Measurements from ENCODE around the gene TSPAN3. TPM values are rescaled to one million over a fixed set of nuclear protein-coding genes. Genes with fewer than 3 reads are reported as not detected.

TSPAN3 gene
- polyA plus RNA-seq, 3 donors from 2014 or later: 96.3 to 145 (median 105) TPM

DNA sequence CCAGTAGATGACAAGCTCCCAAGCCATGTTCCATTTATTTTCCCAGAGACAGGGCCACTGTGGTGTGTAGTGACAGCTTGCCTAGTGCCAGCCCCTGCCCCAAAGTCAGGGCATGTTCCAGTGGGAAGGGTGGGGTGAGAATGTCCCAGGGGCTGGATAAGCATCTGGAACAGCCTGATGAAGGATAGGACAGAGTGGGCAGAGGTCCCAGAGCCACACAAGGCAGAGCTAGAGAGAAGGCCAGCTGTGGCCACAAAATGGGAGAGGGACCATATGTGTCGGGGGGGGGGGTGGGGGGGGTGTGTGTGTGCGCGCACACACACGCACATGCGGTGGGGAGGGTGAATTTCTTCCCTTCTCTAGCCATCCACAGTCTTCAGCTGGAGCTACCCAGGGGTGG, 27.0 kb upstream of the TSPAN3 start:
- no peaks in the 10 kb centered on the region for H3K36me3 Mint-ChIP-seq
- no peak overlapping the region for H3K4me3 Mint-ChIP-seq
- H3K9me3 Mint-ChIP-seq: no peaks in the 10 kb centered on the region
- no peak overlapping the region for H3K27ac Mint-ChIP-seq
- no peaks in the 10 kb centered on the region for H3K4me1 Mint-ChIP-seq
- DNase-seq: no peak
- H3K27me3 Mint-ChIP-seq (ENCODE audit: low read depth in 3 of 3): peaks cover 0 to 5% (median 4%) of the 10 kb centered on the region in 3 donors

DNA sequence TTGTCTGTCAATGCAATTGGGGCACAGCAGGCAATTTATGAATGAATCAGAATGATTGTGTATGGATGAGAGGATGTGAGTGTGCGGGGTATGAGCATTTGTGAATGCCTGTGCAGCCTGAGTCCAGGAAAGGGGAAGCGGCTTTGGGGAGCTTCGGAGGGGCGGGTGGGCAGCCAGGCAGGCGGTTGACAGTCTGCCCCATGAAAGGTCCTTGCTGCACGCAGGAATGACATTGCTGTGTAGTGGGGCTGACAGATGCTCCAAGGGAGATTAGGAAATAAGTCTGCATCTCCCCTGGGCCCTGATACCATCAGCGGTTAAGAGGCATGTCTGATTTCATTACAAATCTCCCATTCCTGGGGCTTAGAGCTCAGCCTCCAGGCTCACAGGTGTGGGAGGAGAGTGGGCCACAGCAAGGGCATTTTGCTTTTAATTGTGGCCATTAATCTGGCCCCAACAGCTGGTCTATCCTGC, 26.4 kb upstream of the TSPAN3 start:
- Mint-ChIP-seq H3K27me3 (ENCODE audit: low read depth in 3 of 3) (peaks cover 0 to 5% (median 4%) of the 10 kb centered on the region in 3 donors), H3K36me3 (no peaks in the 10 kb centered on the region), H3K9me3 (no peaks in the 10 kb centered on the region), H3K4me1 (no peaks in the 10 kb centered on the region), H3K27ac (no peak overlapping the region), H3K4me3 (no peak overlapping the region)
- DNase-seq: no peak

DNA sequence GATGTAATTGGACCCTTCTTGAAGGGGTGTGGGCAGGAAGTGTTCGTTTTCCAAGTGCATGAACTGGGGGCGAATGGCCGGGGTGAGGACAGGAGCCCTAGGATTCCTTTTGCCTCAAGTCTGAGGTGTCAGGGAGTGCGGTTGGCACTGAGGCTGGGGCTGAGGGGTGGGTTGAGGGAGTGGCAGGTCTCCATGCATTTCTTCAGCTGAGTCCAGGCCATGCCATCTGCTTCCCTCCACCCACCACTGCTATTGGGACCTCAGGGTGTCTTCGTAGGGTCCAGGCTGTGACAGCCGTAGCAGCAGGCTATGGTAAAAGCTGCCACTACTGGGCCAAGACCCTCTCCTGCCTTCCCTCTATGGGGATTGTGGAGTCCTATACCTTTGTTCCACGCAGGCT, 25.6 kb upstream of the TSPAN3 start:
- Mint-ChIP-seq H3K27me3 (ENCODE audit: low read depth in 3 of 3) (peaks cover 0 to 5% (median 4%) of the 10 kb centered on the region in 3 donors), H3K27ac (peak overlapping the region in 1 of 6 donors; percentile 53), H3K36me3 (no peaks in the 10 kb centered on the region), H3K9me3 (no peaks in the 10 kb centered on the region), H3K4me3 (no peak overlapping the region), H3K4me1 (no peaks in the 10 kb centered on the region)
- DNase-seq: no peak

DNA sequence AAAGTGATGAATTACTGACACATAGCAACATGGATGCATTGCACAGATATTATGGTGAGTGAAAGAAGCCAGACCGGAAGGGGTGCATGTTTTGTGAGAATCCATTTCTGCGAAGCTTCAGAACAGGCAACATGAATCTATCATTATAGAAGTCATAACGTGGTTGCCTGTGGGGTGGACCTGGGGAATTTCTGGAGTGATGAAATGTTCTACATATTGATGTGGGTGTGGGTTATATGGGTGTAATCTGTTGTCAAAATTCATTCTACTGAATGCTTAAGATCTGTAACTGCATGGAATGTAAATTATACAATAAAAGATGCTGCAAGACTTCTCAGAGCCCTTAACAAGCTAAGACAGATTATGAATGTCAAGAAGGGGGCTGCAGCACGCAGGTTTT, 25.2 kb upstream of the TSPAN3 start:
- H3K36me3 Mint-ChIP-seq: no peaks in the 10 kb centered on the region
- peak overlapping the region in 1 of 6 donors; percentile 53 for H3K27ac Mint-ChIP-seq
- peaks cover 0 to 5% (median 4%) of the 10 kb centered on the region in 3 donors for H3K27me3 Mint-ChIP-seq (ENCODE audit: low read depth in 3 of 3)
- no peak for DNase-seq
- no peaks in the 10 kb centered on the region for H3K4me1 Mint-ChIP-seq
- no peak overlapping the region for H3K4me3 Mint-ChIP-seq
- no peaks in the 10 kb centered on the region for H3K9me3 Mint-ChIP-seq

DNA sequence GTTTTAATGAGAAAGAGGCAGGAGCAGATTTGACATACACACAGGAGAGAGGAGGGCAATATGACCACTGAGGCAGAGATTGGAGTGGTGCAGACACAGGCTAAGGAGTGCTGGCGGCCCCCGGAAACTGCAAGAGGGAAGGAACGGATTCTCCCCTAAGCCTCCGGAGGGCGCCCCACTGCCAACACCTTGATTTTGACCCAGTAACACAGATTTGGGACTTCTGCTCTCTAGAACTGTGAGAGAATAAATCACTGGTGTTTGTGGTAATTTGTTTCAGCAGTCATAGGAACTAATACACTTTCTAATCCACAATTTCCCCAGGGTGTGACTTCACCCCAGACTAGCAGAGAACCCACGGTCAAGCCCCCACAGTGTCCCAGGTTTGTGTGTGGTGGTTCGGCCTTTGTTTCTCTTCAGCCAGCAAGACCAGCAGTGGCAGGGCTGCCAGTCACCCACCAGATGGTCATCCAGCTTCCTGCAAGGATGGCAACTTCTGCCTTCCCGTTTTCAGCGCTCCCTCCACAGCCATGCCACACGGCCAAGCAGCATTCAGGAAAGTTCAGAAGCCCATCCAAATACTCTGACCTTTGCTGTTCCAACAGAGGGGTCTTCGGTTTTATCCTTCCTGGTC, 23.6 kb upstream of the TSPAN3 start:
- Mint-ChIP-seq H3K9me3 (no peaks in the 10 kb centered on the region), H3K27me3 (ENCODE audit: low read depth in 3 of 3) (peaks cover 0 to 5% (median 4%) of the 10 kb centered on the region in 3 donors), H3K36me3 (no peaks in the 10 kb centered on the region), H3K4me1 (no peaks in the 10 kb centered on the region), H3K27ac (no peak overlapping the region), H3K4me3 (no peak overlapping the region)
- DNase-seq: no peak

DNA sequence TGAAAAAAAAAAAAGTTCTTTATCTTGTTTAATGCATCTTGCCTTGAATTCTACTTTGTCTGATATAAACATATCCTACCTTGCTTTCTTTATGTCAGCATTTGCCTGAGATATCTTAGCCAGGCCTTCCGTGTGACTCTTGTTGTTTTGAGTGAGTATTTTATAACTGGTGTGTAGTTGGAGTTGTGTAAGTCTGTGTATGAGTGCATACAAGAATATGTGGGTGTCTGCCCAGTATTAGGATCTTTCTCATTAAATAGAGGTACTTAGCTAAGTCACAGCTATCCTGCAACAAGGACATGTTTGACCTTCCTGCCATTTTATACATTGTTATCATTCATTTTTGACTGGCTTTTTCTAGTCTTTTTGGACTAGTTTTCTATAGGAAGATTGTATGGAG, 22.5 kb upstream of the TSPAN3 start:
- Mint-ChIP-seq H3K36me3 (no peaks in the 10 kb centered on the region), H3K9me3 (no peaks in the 10 kb centered on the region), H3K27me3 (ENCODE audit: low read depth in 3 of 3) (peaks cover 0 to 5% (median 4%) of the 10 kb centered on the region in 3 donors), H3K4me1 (no peaks in the 10 kb centered on the region), H3K27ac (no peak overlapping the region), H3K4me3 (no peak overlapping the region)
- DNase-seq: no peak

DNA sequence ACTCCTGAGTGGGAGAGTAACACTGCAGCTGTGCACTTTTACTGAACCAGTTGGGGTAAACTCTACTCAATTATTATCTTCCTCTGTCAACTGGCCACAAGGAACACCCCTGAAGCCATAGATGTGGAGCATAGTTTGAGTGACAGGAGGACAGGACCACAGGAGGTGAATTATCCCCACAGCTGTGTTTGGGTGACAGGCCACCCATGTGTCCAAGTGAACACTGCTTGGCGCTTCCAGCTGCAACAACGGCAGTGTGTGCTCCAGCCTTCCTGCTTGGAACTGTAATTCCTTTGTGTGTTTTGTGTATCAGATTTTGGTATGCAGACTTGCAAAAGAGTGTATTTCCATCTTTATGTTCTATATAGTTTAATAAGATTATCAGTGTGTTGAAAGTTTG, 20.2 kb upstream of the TSPAN3 start:
- H3K36me3 Mint-ChIP-seq: no peaks in the 10 kb centered on the region
- no peaks in the 10 kb centered on the region for H3K9me3 Mint-ChIP-seq
- no peaks in the 10 kb centered on the region for H3K4me1 Mint-ChIP-seq
- no peak overlapping the region for H3K4me3 Mint-ChIP-seq
- H3K27ac Mint-ChIP-seq: no peak overlapping the region
- H3K27me3 Mint-ChIP-seq (ENCODE audit: low read depth in 3 of 3): peaks cover 0 to 4% (median 3%) of the 10 kb centered on the region in 3 donors
- no peak for DNase-seq

DNA sequence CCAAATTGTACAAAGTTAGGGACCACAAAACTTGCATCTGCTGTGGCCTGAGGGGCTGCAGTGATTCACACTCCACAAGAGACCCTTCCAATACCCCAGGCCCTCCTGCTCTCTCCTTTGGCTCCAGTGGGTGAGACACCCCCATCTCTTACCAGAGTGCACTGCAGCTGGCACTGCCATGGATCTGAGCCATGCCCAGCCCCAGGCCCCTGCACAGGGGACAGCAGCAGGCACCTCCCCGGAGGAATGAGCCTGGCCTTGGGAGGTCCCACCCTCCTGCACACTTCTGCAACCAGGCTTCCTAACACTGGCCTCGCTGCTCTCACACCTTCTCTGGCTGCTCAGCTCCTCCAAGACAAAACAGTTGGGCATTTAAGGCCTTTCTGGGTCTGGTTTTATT, 16.3 kb upstream of the TSPAN3 start:
- H3K27me3 Mint-ChIP-seq (ENCODE audit: low read depth in 3 of 3): no peaks in the 10 kb centered on the region
- H3K36me3 Mint-ChIP-seq: no peaks in the 10 kb centered on the region
- DNase-seq: no peak
- peaks cover 14 to 17% of the 10 kb centered on the region in 2 donors for H3K4me1 Mint-ChIP-seq
- H3K27ac Mint-ChIP-seq: no peak overlapping the region
- no peaks in the 10 kb centered on the region for H3K9me3 Mint-ChIP-seq
- H3K4me3 Mint-ChIP-seq: no peak overlapping the region

DNA sequence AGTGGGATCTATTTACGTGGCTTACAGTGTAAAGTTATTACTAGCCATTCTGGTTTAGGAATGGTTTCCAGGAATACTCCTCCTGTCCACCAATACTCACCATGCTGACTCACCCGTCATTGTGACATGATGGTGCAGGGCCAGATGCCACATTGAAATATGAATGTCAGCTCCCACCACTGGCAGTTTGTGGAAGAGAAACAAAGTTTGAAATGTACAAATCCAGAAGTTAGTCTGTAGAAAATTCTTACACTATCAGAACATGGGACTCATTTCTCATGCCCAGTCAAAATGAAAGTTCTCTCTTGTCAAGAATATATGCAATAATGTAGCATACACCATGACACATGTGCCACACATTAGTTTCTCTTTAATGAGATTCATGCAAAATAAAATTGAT, 14.4 kb upstream of the TSPAN3 start:
- no peak overlapping the region for H3K4me3 Mint-ChIP-seq
- H3K36me3 Mint-ChIP-seq: no peaks in the 10 kb centered on the region
- no peak for DNase-seq
- H3K27ac Mint-ChIP-seq: no peak overlapping the region
- peaks cover 14 to 17% of the 10 kb centered on the region in 2 donors for H3K4me1 Mint-ChIP-seq
- H3K9me3 Mint-ChIP-seq: no peaks in the 10 kb centered on the region
- H3K27me3 Mint-ChIP-seq (ENCODE audit: low read depth in 3 of 3): peaks cover 0 to 2% (median 0%) of the 10 kb centered on the region in 3 donors

DNA sequence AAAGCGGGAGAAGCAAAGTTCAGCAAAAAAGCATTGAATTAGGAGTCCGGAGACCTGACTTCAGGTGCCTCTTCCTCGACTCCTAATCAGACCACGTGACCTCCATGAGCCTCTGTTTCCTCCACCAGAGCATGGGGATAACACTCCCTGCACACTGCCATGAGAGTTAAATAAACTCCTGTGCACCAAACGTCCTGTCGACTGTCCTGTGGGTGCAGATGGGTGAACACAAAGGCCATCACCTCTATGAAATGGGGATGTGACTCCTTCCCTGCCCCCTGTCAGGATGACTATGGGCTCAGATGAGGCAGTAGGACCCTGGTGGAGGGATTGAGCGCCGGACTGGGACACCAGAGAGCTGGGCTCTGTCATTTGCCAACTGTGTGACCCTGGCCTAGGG, 13.5 kb upstream of the TSPAN3 start:
- no peaks in the 10 kb centered on the region for H3K9me3 Mint-ChIP-seq
- H3K36me3 Mint-ChIP-seq: no peaks in the 10 kb centered on the region
- no peak for DNase-seq
- peaks cover 14 to 17% of the 10 kb centered on the region in 2 donors for H3K4me1 Mint-ChIP-seq
- H3K4me3 Mint-ChIP-seq: no peak overlapping the region
- peaks cover 0 to 2% (median 0%) of the 10 kb centered on the region in 3 donors for H3K27me3 Mint-ChIP-seq (ENCODE audit: low read depth in 3 of 3)
- peak overlapping the region in 1 of 6 donors; percentile 73 for H3K27ac Mint-ChIP-seq

DNA sequence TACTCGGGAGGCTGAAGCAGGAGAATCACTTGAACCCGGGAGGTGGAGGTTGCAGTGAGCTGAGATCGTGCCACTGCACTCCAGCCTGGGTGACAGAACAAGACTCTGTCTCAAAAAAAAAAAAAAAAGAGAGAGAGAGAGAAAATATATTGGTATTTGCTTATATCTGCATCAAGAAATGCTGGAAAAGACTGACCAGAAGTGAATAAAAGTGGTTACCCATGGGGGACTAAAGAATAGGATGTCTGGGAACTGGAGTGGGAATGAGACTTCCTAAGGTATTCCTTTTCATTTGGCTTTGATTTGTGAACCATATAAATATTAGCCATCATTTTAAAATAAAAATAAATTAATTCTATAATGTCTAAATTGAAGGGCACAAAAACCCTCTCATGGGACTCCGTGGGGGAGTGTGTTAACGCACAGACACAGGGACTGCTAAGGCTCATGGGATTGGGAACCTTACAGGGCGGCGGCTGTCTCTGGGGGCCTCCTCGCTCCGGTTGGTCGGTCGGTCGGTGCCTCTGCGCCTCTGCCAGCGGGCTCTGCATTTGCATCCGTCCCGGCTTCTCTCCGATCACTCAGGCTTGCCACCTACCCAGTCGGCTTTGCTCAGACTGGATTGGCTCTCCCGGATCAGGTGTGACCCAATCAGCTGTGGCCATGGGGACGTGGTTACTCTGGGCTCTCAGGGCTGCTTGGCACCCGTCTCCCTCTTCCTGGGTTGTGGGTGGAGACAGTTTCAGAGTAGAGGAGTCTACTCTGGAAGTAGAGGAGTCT, 12.7 kb upstream of the TSPAN3 start:
- Mint-ChIP-seq H3K27ac (peak overlapping the region; percentile 20 to 81 (median 66)), H3K4me3 (peak overlapping the region; percentile 70 to 85 (median 81)), H3K36me3 (no peaks in the 10 kb centered on the region), H3K9me3 (no peaks in the 10 kb centered on the region), H3K4me1 (peaks cover 14 to 17% of the 10 kb centered on the region in 2 donors), H3K27me3 (ENCODE audit: low read depth in 3 of 3) (peaks cover 0 to 2% (median 0%) of the 10 kb centered on the region in 3 donors)
- DNase-seq: peak; percentile 46 to 59 (median 55)

DNA sequence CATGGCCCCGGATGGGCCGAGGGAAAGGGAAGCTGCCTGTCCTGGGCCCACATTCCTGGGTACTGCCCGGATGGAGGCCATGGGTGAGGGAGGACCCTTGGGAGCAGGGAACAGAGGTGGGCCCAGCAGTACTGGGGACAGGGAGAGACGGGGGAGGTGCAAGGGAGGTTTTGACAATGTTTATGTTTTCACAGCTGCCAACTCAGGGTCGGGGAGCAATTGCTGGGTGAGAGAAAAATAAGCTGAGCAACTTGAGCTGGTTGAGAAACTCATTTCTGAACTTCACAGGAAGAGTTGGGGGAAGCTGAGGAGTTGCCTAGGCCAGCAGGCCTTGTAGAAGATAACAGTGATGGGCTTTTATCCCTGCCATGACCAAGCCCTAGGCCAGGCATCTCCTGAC, 11.1 kb upstream of the TSPAN3 start:
- Mint-ChIP-seq H3K27me3 (ENCODE audit: low read depth in 3 of 3) (peaks cover 0 to 2% (median 0%) of the 10 kb centered on the region in 3 donors), H3K9me3 (no peaks in the 10 kb centered on the region), H3K4me3 (no peak overlapping the region), H3K36me3 (no peaks in the 10 kb centered on the region), H3K4me1 (peaks cover 14 to 17% of the 10 kb centered on the region in 2 donors), H3K27ac (peak overlapping the region in 1 of 6 donors; percentile 56)
- DNase-seq: no peak

DNA sequence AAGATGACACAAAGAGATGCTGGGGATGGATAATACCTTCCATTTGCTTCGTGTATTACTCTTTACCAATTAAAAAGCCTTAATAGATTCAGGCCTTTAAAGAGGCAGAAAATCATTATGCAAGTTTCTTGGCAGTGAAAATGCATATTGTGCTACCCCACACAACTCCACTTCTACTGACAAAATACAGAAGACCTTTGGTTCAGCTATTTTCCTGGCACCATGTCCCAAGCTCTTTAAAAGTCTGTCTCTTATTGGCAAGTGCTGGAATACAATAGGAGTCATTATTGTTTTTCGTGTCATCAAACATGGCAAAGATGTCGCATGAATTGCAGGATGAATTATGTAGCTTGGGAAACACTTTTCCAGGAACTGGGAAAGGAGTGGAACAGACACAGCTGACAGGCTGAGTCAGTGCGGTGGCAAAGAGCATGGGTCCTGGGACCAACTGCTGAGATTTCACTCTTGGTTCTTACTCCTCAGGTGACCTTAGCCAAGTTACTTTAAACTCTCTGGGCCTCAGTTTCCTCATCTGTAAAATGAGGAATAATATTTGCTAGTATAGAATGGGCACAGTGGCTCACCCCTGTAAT, 5.5 kb upstream of the TSPAN3 start:
- H3K4me3 Mint-ChIP-seq: no peak overlapping the region
- H3K27me3 Mint-ChIP-seq (ENCODE audit: low read depth in 3 of 3): peaks cover 0 to 5% (median under 1%) of the 10 kb centered on the region in 3 donors
- H3K36me3 Mint-ChIP-seq: no peaks in the 10 kb centered on the region
- no peak for DNase-seq
- H3K4me1 Mint-ChIP-seq: peaks cover 5 to 8% of the 10 kb centered on the region in 2 donors
- no peak overlapping the region for H3K27ac Mint-ChIP-seq
- no peaks in the 10 kb centered on the region for H3K9me3 Mint-ChIP-seq

DNA sequence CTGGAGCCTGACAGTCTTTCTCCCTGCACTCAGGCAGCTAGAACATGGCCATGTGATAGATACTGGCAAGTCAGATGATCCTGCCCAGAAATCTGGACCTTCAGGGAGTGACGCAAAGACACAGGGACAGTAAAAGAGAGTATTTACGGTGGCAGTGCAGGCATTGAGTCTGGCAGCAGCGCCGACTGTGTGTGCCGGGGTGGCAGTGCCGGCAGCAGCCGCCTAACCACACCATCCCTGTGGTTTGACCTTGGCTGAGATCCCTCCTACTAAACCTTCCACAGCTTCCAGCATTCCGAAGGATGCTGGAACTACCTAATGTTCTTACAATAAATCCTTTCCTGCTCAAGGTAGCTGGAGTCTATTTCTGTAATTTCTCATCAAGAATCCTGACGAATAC, 4.6 kb upstream of the TSPAN3 start:
- Mint-ChIP-seq H3K4me1 (peaks cover 9 to 13% of the 10 kb centered on the region in 2 donors), H3K36me3 (no peaks in the 10 kb centered on the region), H3K27me3 (ENCODE audit: low read depth in 3 of 3) (peaks cover 0 to 5% (median 3%) of the 10 kb centered on the region in 3 donors), H3K27ac (no peak overlapping the region), H3K9me3 (no peaks in the 10 kb centered on the region), H3K4me3 (no peak overlapping the region)
- DNase-seq: no peak

Measured in immature natural killer cell (primary cell).